Measurements from ENCODE around the gene FAM200B.

DNA sequence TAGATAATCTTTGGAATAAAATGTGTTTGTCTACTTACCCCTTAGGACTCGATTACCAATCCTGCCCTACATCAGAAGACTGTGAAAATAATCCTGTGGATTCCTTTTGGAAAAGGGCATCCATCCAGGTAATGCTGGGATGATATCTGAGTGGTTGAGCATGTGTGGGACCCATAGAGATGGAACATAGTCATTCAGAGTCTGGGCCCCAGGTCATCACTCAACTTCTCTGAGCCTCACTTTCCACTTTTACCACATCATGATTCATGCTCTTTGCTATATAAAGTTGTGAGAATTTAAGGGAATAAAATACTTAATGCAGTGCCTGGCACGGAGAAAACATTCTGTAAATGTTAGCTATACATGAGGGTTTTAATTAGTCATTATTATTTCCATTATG is 30.1 kb downstream of the FAM200B start:
- TF ChIP-seq, protein P1, sequence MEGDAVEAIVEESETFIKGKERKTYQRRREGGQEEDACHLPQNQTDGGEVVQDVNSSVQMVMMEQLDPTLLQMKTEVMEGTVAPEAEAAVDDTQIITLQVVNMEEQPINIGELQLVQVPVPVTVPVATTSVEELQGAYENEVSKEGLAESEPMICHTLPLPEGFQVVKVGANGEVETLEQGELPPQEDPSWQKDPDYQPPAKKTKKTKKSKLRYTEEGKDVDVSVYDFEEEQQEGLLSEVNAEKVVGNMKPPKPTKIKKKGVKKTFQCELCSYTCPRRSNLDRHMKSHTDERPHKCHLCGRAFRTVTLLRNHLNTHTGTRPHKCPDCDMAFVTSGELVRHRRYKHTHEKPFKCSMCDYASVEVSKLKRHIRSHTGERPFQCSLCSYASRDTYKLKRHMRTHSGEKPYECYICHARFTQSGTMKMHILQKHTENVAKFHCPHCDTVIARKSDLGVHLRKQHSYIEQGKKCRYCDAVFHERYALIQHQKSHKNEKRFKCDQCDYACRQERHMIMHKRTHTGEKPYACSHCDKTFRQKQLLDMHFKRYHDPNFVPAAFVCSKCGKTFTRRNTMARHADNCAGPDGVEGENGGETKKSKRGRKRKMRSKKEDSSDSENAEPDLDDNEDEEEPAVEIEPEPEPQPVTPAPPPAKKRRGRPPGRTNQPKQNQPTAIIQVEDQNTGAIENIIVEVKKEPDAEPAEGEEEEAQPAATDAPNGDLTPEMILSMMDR (conservative IDR thresholded peaks at IDR 0.05; ENCODE audit: low read length): no peak
- no peak for TF ChIP-seq EZH2phosphoT487 (IDR thresholded peaks at IDR 0.05; ENCODE audit: borderline replicate concordance)

Data from Loucy (cell line).